ENCODE data around the gene CLHC1.

GRCh38 chr2:55269645-55269990, 37.5 kb upstream of the CLHC1 start:
- TF ChIP-seq POLR2AphosphoS5 (IDR thresholded peaks at IDR 0.05; ENCODE audit: low read depth, low read length) (no peak), POLR2A (IDR thresholded peaks at IDR 0.05; ENCODE audit: low read depth, low read length) (no peak), TAF1 (IDR thresholded peaks at IDR 0.05; ENCODE audit: borderline replicate concordance, low read depth, low read length) (no peak)
